Measurements from ENCODE around the gene CLMP.

The CLMP gene

DNA sequence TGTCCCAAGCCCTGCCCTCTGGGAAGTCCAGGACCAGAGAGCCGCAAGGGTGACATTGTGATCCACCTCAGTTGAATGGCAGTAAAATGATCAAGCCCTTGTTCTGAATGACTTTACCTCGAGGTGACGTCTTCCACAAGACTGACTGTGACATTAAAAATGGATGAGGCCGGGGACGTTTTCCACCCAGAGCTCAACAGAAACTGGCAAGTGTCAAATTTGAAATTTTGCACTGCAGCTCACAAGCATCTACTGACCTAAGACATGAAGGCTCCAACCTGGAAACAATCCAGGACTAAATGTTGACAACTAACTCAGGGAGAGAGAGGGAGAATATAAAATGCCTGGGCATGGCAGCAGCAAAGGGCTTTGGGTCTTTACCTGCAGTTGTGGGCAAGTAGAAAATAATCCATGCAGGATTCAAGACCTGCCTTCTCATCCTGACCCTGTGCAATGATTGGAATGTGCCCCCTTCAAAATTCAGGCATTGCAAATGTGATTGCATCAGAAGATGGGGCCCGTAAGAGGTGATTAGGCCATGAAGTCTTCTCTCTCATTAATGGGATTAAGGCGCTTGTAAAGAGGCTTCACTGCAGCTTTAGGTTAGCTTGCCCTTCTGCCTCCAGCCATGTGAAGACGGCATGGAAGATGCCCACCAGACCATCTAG, 33.6 kb upstream of the CLMP start:
- Mint-ChIP-seq H3K27ac (no peak overlapping the region), H3K27me3 (peaks cover 8% of the 10 kb centered on the region), H3K4me3 (no peak overlapping the region), H3K4me1 (ENCODE audit: low read depth) (peaks cover 13% of the 10 kb centered on the region), H3K36me3 (ENCODE audit: low read depth) (no peaks in the 10 kb centered on the region), H3K9me3 (no peaks in the 10 kb centered on the region)

GRCh38 chr11:123227763-123228495, 32.9 kb upstream of the CLMP start:
- no peaks in the 10 kb centered on the region for H3K9me3 Mint-ChIP-seq
- H3K36me3 Mint-ChIP-seq (ENCODE audit: low read depth) = no peaks in the 10 kb centered on the region
- H3K4me1 Mint-ChIP-seq (ENCODE audit: low read depth) = peaks cover 6% of the 10 kb centered on the region
- H3K27me3 Mint-ChIP-seq = peaks cover 12% of the 10 kb centered on the region
- H3K27ac Mint-ChIP-seq = no peak overlapping the region
- no peak overlapping the region for H3K4me3 Mint-ChIP-seq

DNA sequence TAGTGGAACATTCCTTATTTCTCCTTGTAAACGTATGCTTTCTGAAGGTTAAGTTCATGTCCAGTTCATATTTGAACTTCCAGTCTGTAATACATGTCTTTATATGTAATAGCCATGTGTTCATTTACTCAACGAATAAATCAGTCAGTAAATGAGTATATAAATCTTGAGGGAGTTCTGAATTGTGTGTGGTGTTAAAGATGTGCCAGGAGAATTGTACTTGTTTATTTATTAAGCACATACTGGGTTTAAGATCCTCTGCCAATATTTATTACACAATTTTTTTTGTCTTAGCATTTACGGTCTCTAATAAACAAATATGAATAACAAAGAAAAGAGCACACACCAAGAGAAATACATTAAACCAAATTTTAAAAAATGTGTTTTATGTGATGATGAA, 26.5 kb upstream of the CLMP start:
- Mint-ChIP-seq H3K27ac (no peak overlapping the region), H3K36me3 (ENCODE audit: low read depth) (no peaks in the 10 kb centered on the region), H3K4me1 (ENCODE audit: low read depth) (no peaks in the 10 kb centered on the region), H3K9me3 (peaks cover 14% of the 10 kb centered on the region), H3K4me3 (no peak overlapping the region), H3K27me3 (peaks cover 20% of the 10 kb centered on the region)

GRCh38 chr11:123221096-123221561, 26.1 kb upstream of the CLMP start:
- Mint-ChIP-seq H3K4me1 (ENCODE audit: low read depth) (no peaks in the 10 kb centered on the region), H3K27ac (no peak overlapping the region), H3K36me3 (ENCODE audit: low read depth) (no peaks in the 10 kb centered on the region), H3K9me3 (peaks cover 14% of the 10 kb centered on the region), H3K4me3 (no peak overlapping the region), H3K27me3 (peaks cover 20% of the 10 kb centered on the region)

GRCh38 chr11:123219066-123219690, 24.1 kb upstream of the CLMP start:
- Mint-ChIP-seq H3K27ac (no peak overlapping the region), H3K4me3 (no peak overlapping the region), H3K9me3 (peaks cover 14% of the 10 kb centered on the region), H3K4me1 (ENCODE audit: low read depth) (no peaks in the 10 kb centered on the region), H3K27me3 (peaks cover 23% of the 10 kb centered on the region), H3K36me3 (ENCODE audit: low read depth) (no peaks in the 10 kb centered on the region)

- Mint-ChIP-seq H3K4me3 (no peak overlapping the region), H3K9me3 (peaks cover 14% of the 10 kb centered on the region), H3K4me1 (ENCODE audit: low read depth) (no peaks in the 10 kb centered on the region), H3K27ac (no peak overlapping the region), H3K27me3 (peaks cover 23% of the 10 kb centered on the region), H3K36me3 (ENCODE audit: low read depth) (no peaks in the 10 kb centered on the region)
These were observed 23.4 kb upstream of the CLMP start for GRCh38 chr11:123218451-123218850.

- Mint-ChIP-seq H3K4me3 (no peak overlapping the region), H3K27me3 (peaks cover 19% of the 10 kb centered on the region), H3K9me3 (peaks cover 14% of the 10 kb centered on the region), H3K27ac (no peak overlapping the region), H3K36me3 (ENCODE audit: low read depth) (no peaks in the 10 kb centered on the region), H3K4me1 (ENCODE audit: low read depth) (no peaks in the 10 kb centered on the region)
These were observed 22.8 kb upstream of the CLMP start for GRCh38 chr11:123217897-123218296.

- Mint-ChIP-seq H3K4me1 (ENCODE audit: low read depth) (no peaks in the 10 kb centered on the region), H3K27ac (no peak overlapping the region)
These were observed 21.2 kb upstream of the CLMP start for GRCh38 chr11:123216249-123216648.

DNA sequence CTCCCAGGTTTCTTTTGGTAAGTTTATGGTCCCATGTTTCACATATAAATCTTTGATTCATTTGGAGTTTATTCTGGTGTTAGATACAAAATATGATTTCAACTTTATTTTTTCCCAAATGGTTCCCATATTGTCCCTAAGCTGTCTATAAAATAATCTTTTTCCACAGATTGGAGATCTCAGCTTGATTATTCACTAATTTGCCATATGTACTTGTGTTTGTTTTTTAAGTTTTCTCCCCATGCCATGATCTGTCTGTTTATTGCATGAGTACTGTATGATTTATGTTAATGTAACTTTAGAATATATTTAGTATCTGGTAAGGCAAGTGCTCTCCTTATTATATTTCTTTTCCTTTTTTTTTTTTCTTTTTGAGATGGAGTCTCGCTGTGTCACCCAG, 19.9 kb upstream of the CLMP start:
- no peaks in the 10 kb centered on the region for H3K4me1 Mint-ChIP-seq (ENCODE audit: low read depth)
- no peak overlapping the region for H3K4me3 Mint-ChIP-seq
- H3K27me3 Mint-ChIP-seq = peaks cover 29% of the 10 kb centered on the region
- H3K9me3 Mint-ChIP-seq = no peaks in the 10 kb centered on the region
- H3K36me3 Mint-ChIP-seq (ENCODE audit: low read depth) = no peaks in the 10 kb centered on the region
- H3K27ac Mint-ChIP-seq = no peak overlapping the region

More at GRCh38 chr11:123216249-123216648, 21.2 kb upstream of the CLMP start:
- no peak overlapping the region for H3K4me3 Mint-ChIP-seq
- no peaks in the 10 kb centered on the region for H3K36me3 Mint-ChIP-seq (ENCODE audit: low read depth)
- H3K9me3 Mint-ChIP-seq = peaks cover 2% of the 10 kb centered on the region
- H3K27me3 Mint-ChIP-seq = peaks cover 24% of the 10 kb centered on the region

GRCh38 chr11:123214396-123214795, 19.3 kb upstream of the CLMP start:
- Mint-ChIP-seq H3K36me3 (ENCODE audit: low read depth) (no peaks in the 10 kb centered on the region), H3K27me3 (peaks cover 29% of the 10 kb centered on the region), H3K27ac (no peak overlapping the region), H3K4me1 (ENCODE audit: low read depth) (no peaks in the 10 kb centered on the region), H3K9me3 (no peaks in the 10 kb centered on the region), H3K4me3 (no peak overlapping the region)

- no peaks in the 10 kb centered on the region for H3K9me3 Mint-ChIP-seq
- no peak overlapping the region for H3K4me3 Mint-ChIP-seq
- peaks cover 33% of the 10 kb centered on the region for H3K27me3 Mint-ChIP-seq
- no peaks in the 10 kb centered on the region for H3K36me3 Mint-ChIP-seq (ENCODE audit: low read depth)
- H3K27ac Mint-ChIP-seq = no peak overlapping the region
- no peaks in the 10 kb centered on the region for H3K4me1 Mint-ChIP-seq (ENCODE audit: low read depth)
These were observed 18.3 kb upstream of the CLMP start for GRCh38 chr11:123213307-123213771.

DNA sequence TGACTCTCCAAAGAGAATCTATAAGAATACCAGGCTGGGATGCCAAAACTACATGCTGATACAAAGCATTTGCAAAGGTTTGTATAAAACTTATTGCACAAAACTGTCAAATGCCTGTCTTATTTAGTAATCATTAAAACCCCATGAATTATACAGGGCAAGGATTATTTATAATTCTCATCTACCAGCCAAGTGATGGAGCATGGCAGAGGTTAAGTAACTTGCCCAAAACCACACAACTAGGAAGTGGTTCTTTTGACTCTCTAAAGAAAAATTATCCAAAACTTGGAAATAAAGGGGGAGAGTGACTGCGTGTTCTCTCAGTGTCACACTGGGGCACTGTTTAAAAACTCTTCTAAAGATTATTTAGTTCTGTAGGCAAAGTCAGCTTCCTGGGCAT, 17.4 kb upstream of the CLMP start:
- H3K36me3 Mint-ChIP-seq (ENCODE audit: low read depth) = no peaks in the 10 kb centered on the region
- H3K27me3 Mint-ChIP-seq = peaks cover 33% of the 10 kb centered on the region
- no peak overlapping the region for H3K27ac Mint-ChIP-seq
- no peaks in the 10 kb centered on the region for H3K9me3 Mint-ChIP-seq
- H3K4me1 Mint-ChIP-seq (ENCODE audit: low read depth) = no peaks in the 10 kb centered on the region
- H3K4me3 Mint-ChIP-seq = no peak overlapping the region

- Mint-ChIP-seq H3K27me3 (peaks cover 37% of the 10 kb centered on the region), H3K4me1 (ENCODE audit: low read depth) (no peaks in the 10 kb centered on the region), H3K9me3 (no peaks in the 10 kb centered on the region), H3K27ac (no peak overlapping the region), H3K4me3 (no peak overlapping the region), H3K36me3 (ENCODE audit: low read depth) (no peaks in the 10 kb centered on the region)
These were observed 16.9 kb upstream of the CLMP start for GRCh38 chr11:123211981-123212380.

DNA sequence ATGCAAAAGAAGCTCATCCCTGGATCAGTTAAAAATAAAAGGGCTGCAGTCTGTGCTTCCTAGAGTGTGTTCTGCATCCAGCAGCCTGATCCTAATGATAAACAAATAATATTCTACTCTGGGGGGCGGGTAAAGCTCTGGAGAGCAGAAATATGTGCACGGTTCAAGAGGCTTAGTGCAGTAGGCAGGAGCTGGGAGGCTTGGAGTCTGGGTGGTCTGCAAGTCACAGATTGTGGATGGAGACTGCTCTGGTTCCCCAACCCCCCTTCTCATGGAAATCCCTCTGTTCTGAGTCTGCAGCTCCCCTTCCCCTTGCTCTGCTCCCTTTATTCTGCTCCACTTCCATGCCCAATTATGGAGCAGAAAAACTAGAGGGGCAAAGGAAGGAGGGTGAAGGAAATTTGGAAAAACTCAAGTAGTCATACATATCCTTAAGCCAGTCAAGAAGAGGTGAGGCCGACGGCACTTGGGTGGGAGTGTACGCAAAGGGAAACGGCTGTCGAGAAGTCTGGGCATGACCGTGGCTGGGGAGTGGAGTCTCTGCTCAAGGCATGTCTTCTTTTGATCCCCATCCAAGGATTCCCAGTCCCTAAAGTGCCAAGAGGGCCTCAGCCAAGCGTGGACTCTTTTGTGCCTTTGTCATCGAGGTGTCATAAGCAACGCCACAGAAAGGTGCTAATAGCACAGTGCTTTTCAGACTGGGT, 16.3 kb upstream of the CLMP start:
- no peak overlapping the region for H3K27ac Mint-ChIP-seq
- no peaks in the 10 kb centered on the region for H3K4me1 Mint-ChIP-seq (ENCODE audit: low read depth)
- no peaks in the 10 kb centered on the region for H3K36me3 Mint-ChIP-seq (ENCODE audit: low read depth)
- peaks cover 37% of the 10 kb centered on the region for H3K27me3 Mint-ChIP-seq
- no peak overlapping the region for H3K4me3 Mint-ChIP-seq
- H3K9me3 Mint-ChIP-seq = no peaks in the 10 kb centered on the region

DNA sequence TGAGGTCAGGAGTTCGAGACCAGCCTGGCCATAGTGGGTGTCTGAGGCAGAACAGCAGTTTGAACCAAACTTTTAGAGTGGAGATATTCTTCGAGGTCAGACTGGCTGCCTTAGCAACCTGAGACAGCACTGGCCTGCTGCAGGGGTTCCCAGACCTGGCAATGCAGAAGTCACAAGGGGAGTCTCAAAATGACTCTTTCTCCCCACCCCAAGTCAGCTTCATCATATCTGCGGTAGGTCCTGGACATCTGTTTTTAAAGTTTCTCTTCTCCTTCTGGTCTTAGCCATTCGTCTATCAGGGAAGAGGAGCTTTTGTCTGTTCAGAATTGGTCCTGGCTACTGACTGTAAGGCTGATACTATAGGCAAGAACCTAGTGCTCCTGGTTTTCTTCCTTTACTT, 14.5 kb upstream of the CLMP start:
- Mint-ChIP-seq H3K4me1 (ENCODE audit: low read depth) (no peaks in the 10 kb centered on the region), H3K36me3 (ENCODE audit: low read depth) (no peaks in the 10 kb centered on the region), H3K27me3 (peaks cover 37% of the 10 kb centered on the region), H3K9me3 (no peaks in the 10 kb centered on the region), H3K4me3 (no peak overlapping the region), H3K27ac (no peak overlapping the region)
